GM10248 (cell line): ENCODE measurements around the gene ZNRF1.

Source experiments
- CTCF ChIA-PET: fragments of 300-600 bp; sonication (Branson Sonifier 250); formaldehyde crosslinking; extraction: SDS; loops from one replicate; lab custom pipeline; 2021; ENCODE audit warnings: antibody characterized with exemption; lab: Yijun Ruan, JAX
- POLR2A ChIA-PET: fragments of 350-650 bp; sonication (Branson Sonifier 250); formaldehyde crosslinking; extraction: SDS; loops from one replicate; lab custom pipeline; 2020; ENCODE audit warnings: antibody characterized with exemption; lab: Yijun Ruan, JAX
- DNase-seq: peaks from one replicate; pipeline ENCODE4 v3.0.0; 2012; ENCODE audit errors: extremely low spot score
- TF ChIP-seq, protein P1 (sequence below): IDR thresholded peaks from 2 replicates; pipeline ENCODE4 v1.5.1; 2012; ENCODE audit warnings: mild to moderate bottlenecking, low read depth; ENCODE audit errors: extremely low read depth, missing control alignments, control extremely low read depth

ZNRF1 gene

GRCh38 chr16:75114946-75115825 lies 116.4 kb downstream of the ZNRF1 start:
- no peak for DNase-seq
- POLR2A ChIA-PET = no interaction called here
- TF ChIP-seq, protein P1, sequence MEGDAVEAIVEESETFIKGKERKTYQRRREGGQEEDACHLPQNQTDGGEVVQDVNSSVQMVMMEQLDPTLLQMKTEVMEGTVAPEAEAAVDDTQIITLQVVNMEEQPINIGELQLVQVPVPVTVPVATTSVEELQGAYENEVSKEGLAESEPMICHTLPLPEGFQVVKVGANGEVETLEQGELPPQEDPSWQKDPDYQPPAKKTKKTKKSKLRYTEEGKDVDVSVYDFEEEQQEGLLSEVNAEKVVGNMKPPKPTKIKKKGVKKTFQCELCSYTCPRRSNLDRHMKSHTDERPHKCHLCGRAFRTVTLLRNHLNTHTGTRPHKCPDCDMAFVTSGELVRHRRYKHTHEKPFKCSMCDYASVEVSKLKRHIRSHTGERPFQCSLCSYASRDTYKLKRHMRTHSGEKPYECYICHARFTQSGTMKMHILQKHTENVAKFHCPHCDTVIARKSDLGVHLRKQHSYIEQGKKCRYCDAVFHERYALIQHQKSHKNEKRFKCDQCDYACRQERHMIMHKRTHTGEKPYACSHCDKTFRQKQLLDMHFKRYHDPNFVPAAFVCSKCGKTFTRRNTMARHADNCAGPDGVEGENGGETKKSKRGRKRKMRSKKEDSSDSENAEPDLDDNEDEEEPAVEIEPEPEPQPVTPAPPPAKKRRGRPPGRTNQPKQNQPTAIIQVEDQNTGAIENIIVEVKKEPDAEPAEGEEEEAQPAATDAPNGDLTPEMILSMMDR = no peak
- CTCF ChIA-PET = no interaction called here

DNA sequence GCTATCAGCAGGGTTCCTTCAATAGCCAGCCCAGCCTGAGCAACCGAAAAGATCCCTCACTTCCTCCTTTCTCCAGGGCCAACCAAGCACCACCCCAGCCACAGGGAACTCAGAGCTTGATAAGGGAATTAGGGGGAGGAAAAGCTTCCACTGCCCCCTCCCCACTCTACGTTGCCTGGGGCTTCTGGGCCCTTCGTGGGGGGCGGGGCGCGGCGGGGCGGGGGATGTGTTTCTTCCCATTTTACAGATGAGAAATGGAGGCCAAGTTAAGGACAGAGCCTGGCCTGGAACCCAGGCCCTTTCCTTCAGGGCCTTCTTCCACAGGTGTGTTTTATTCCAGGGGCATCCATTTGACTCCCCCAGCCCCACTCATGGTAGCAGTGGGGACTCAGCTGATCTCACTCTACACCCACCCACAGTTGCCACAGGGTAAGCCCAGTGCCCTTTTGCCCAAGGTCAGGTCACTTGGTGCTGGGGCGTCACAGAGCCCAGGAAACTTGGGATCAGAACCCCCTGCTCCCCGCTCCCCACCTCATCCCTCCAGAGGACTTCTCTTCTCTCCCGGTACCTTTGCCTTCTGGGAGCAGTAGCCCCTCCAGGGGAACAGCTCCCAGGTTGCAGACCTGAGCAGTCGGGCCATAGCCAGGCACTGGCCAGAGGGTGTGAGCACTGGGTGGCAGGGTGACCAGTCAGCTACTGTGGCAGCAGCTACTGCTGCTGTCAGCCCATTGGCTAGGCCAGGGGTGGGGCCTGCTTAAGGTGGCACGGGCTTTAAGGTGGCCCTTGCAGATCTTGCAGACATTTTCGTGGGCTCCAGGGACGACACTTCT lies 117.5 kb downstream of the ZNRF1 start, which contains the start of gene LDHD:
TSS of gene LDHD (minus strand) at position 700 of the 830 bp plus-strand sequence. CDS start at position 640, 60 bp downstream.
- no peak for DNase-seq
- TF ChIP-seq, protein P1 = no peak
- POLR2A ChIA-PET = no interaction called here
- CTCF ChIA-PET = interaction anchor here (1.3 kb wide), 1 partner anchor 118 kb away, joined by 5 read pairs; the partner anchor contains the start of gene ZNRF1

DNA sequence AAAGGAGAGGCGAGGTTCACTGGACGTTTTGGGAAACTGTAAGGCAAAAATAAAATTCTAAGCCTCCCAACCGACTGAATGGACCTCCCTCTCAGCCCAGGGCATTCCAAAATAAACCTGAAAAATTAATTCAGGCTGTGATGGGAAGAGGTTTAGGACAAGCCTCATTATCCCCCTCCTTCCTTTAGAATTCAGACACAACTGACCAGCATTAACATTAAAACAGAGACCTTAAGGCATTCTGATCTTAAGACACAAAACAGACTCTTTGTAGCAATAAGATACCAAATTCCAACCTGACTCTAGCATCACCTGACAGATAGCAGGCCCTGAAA lies 118.1 kb downstream of the ZNRF1 start:
- POLR2A ChIA-PET = no interaction called here
- CTCF ChIA-PET = interaction anchor here (1.3 kb wide), 1 partner anchor 118 kb away, joined by 5 read pairs; the partner anchor contains the start of gene ZNRF1
- TF ChIP-seq, protein P1 = no peak
- no peak for DNase-seq

- POLR2A ChIA-PET = no interaction called here
- CTCF ChIA-PET = interaction anchor here (0.9 to 4.8 kb wide), 4 partner anchors 9 to 256 kb away, joined by 3 to 32 read pairs (median 3); no protein-coding TSS in a partner anchor
- no peak for DNase-seq
- TF ChIP-seq, protein P1 = no peak
These were observed 120.2 kb downstream of the ZNRF1 start for GRCh38 chr16:75118943-75119539.

DNA sequence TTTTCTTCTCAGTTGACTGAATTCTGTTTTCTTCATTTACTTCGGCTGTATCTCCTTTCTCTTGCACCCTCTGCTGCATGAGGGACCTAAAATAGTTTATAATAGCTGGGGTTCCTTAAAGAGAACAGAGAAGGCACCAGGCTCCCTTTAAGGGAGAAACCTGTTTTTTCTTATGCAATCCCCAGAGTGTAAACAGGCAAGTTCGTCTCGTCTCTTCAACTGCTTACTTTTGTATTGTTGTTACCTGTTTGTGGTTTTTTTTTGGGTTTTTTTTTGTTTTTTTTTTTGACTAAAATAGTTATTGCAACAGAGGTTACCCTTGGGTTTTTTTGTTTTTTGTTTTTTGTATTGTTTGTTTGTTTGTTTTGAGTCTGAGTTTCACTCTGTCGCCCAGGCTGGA lies 121.4 kb downstream of the ZNRF1 start:
- POLR2A ChIA-PET = no interaction called here
- DNase-seq = no peak
- TF ChIP-seq, protein P1 = no peak
- CTCF ChIA-PET = interaction anchor here (4.8 kb wide), 1 partner anchor 10 kb away, joined by 32 read pairs; no protein-coding TSS in a partner anchor
